H1 (cell line): ENCODE data around the gene LAMTOR5. TPM values are rescaled to one million over a fixed set of nuclear protein-coding genes. Genes with fewer than 3 reads are reported as not detected.

Source experiments
- CTCF ChIA-PET: fragments of 300-600 bp; sonication (Branson Sonifier 250); formaldehyde crosslinking; loops from one replicate; lab custom pipeline; 2021; ENCODE audit not compliant: partially characterized antibody; lab: Charles Lee
- POLR2A ChIA-PET: fragments of 300-600 bp; sonication (Branson Sonifier 250); formaldehyde crosslinking; loops from one replicate; lab custom pipeline; 2021; ENCODE audit warnings: inconsistent platforms; ENCODE audit not compliant: partially characterized antibody; lab: Charles Lee
- DNase-seq, 2 experiments: peaks; one replicate each; pipeline versions ENCODE4 v3.0.0 to v3.0.0-alpha.2; 2010 to 2022; ENCODE audit warnings: low spot score in 2 of 2, low read depth in 1 of 2, mixed read lengths in 1 of 2
- FAIRE-seq: peaks from 2 replicates; lab custom pipeline; 2011; peaks lifted over from hg19 to GRCh38; lab: Jason Lieb, UNC
- H2AFZ ChIP-seq: 2 replicates; pipeline ENCODE4 v1.8.1; 2012; ENCODE audit warnings: low read length, inconsistent platforms
- H2AK5ac ChIP-seq: 2 replicates; pipeline ENCODE4 v1.6.1; 2013; ENCODE audit warnings: low read depth, low read length
- H2BK120ac ChIP-seq: replicated peaks from 2 replicates; pipeline ENCODE3; 2013; ENCODE audit warnings: low read depth, low read length, inconsistent platforms
- H2BK12ac ChIP-seq: 2 replicates; pipeline ENCODE4 v1.6.1; 2013; ENCODE audit warnings: low read depth, low read length
- H2BK15ac ChIP-seq: 2 replicates; pipeline ENCODE4 v1.6.1; 2013; ENCODE audit warnings: low read length
- H2BK20ac ChIP-seq: 2 replicates; pipeline ENCODE4 v1.6.1; 2013; ENCODE audit warnings: low read length
- H2BK5ac ChIP-seq: 2 replicates; pipeline ENCODE4 v1.6.1; 2013; ENCODE audit warnings: low read depth, low read length
- H3K14ac ChIP-seq: 2 replicates; pipeline ENCODE4 v1.6.1; 2013; ENCODE audit warnings: inconsistent platforms; ENCODE audit not compliant: insufficient read length
- H3K18ac ChIP-seq: 2 replicates; pipeline ENCODE4 v1.6.1; 2013; ENCODE audit warnings: low read length; ENCODE audit errors: extremely low read depth
- H3K23ac ChIP-seq: 2 replicates; pipeline ENCODE4 v1.6.1; 2013; ENCODE audit warnings: inconsistent platforms; ENCODE audit not compliant: insufficient read length
- H3K23me2 ChIP-seq: 2 replicates; pipeline ENCODE4 v1.6.1; 2013; ENCODE audit warnings: low read depth, low read length
- H3K27ac ChIP-seq: 2 replicates; pipeline ENCODE4 v1.6.1; 2011; ENCODE audit warnings: low read depth, low read length, inconsistent platforms
- H3K27me3 ChIP-seq, 4 experiments: replicated peaks in 1 of 4; 1 replicate in 1 of 4; 2 replicates in 3 of 4; pipeline versions ENCODE4 v1.6.1 to v1.8.1; 2011 to 2013; ENCODE audit warnings: low read length in 3 of 4, mild to moderate bottlenecking in 3 of 4, inconsistent platforms in 2 of 4, mixed read lengths in 2 of 4, moderate library complexity in 1 of 4; ENCODE audit not compliant: control insufficient read depth in 3 of 4, insufficient read depth in 3 of 4; ENCODE audit errors: extremely low read depth in 1 of 4
- H3K36me3 ChIP-seq, 4 experiments: 2 replicates each; pipeline versions ENCODE4 v1.6.1 to v1.8.1; 2011 to 2013; ENCODE audit warnings: mild to moderate bottlenecking in 4 of 4, low read length in 3 of 4, moderate library complexity in 2 of 4, control low read depth in 1 of 4, inconsistent platforms in 1 of 4; ENCODE audit not compliant: insufficient read depth in 4 of 4, control insufficient read depth in 2 of 4
- H3K4ac ChIP-seq: replicated peaks from 2 replicates; pipeline ENCODE3; 2013; ENCODE audit warnings: low read length, low read depth, mixed read lengths, inconsistent platforms; ENCODE audit not compliant: insufficient read length
- H3K4me1 ChIP-seq, 4 experiments: replicated peaks in 1 of 4; 1 replicate in 1 of 4; 2 replicates in 3 of 4; pipeline versions ENCODE4 v1.6.1 to v1.8.1; 2011 to 2013; ENCODE audit warnings: low read length in 3 of 4, inconsistent platforms in 2 of 4, mixed read lengths in 1 of 4; ENCODE audit not compliant: insufficient read depth in 4 of 4, control insufficient read depth in 3 of 4
- H3K4me2 ChIP-seq, 2 experiments: 2 replicates each; pipeline versions ENCODE4 v1.6.1 to v1.8.1; 2011 to 2013; ENCODE audit warnings: low read depth in 2 of 2, low read length in 2 of 2, control low read depth in 1 of 2, inconsistent platforms in 1 of 2, mild to moderate bottlenecking in 1 of 2; ENCODE audit not compliant: insufficient read depth in 1 of 2
- H3K4me3 ChIP-seq, 4 experiments: fragments of 200-600, 300-600 bp in 1 of 4; sonication (generic), shearing (Covaris generic), sonication (Bioruptor Twin) in 1 of 4; 2 replicates each; pipeline versions ENCODE4 v1.5.1 to v1.8.1; 2011 to 2016; ENCODE audit warnings: low read length in 4 of 4, low read depth in 3 of 4, control low read depth in 2 of 4, inconsistent platforms in 2 of 4, mild to moderate bottlenecking in 2 of 4, mixed read lengths in 1 of 4, moderate library complexity in 1 of 4; ENCODE audit not compliant: insufficient read depth in 2 of 4; ENCODE audit errors: extremely low read depth in 1 of 4
- H3K56ac ChIP-seq: replicated peaks from 2 replicates; pipeline ENCODE3; 2013; ENCODE audit warnings: low read depth, mild to moderate bottlenecking, mixed read lengths, low read length, inconsistent platforms; ENCODE audit not compliant: insufficient read length
- H3K79me1 ChIP-seq: 2 replicates; pipeline ENCODE4 v1.6.1; 2013; ENCODE audit warnings: low read depth, low read length, control low read depth
- H3K79me2 ChIP-seq, 2 experiments: 2 replicates each; pipeline versions ENCODE4 v1.6.1 to v1.8.1; 2012 to 2013; ENCODE audit warnings: low read length in 2 of 2, mild to moderate bottlenecking in 2 of 2, inconsistent platforms in 1 of 2; ENCODE audit not compliant: insufficient read depth in 2 of 2, control insufficient read depth in 1 of 2
- H3K9ac ChIP-seq, 4 experiments: replicated peaks in 1 of 4; 1 replicate in 1 of 4; 2 replicates in 3 of 4; pipeline versions ENCODE4 v1.6.1 to v1.8.1; 2011 to 2013; ENCODE audit warnings: low read depth in 3 of 4, low read length in 3 of 4, control low read depth in 2 of 4, mild to moderate bottlenecking in 2 of 4, moderate library complexity in 2 of 4, inconsistent platforms in 1 of 4; ENCODE audit errors: extremely low read depth in 1 of 4
- H3K9me3 ChIP-seq, 2 experiments: 2 replicates each; pipeline versions ENCODE4 v1.6.1 to v1.8.1; 2012 to 2013; ENCODE audit warnings: mild to moderate bottlenecking in 2 of 2, moderate library complexity in 2 of 2, control low read depth in 1 of 2, inconsistent platforms in 1 of 2, low read depth in 1 of 2, low read length in 1 of 2, mixed read lengths in 1 of 2; ENCODE audit not compliant: insufficient read depth in 2 of 2
- H4K20me1 ChIP-seq, 2 experiments: replicated peaks in 1 of 2; 2 replicates each; pipeline versions ENCODE3 to v1.8.1; 2011 to 2013; ENCODE audit warnings: inconsistent platforms in 2 of 2, low read length in 2 of 2, mild to moderate bottlenecking in 1 of 2; ENCODE audit not compliant: insufficient read depth in 2 of 2, control insufficient read depth in 1 of 2
- H4K5ac ChIP-seq: 2 replicates; pipeline ENCODE4 v1.6.1; 2013; ENCODE audit warnings: low read length, low read depth, mixed read lengths, inconsistent platforms; ENCODE audit not compliant: insufficient read length
- H4K8ac ChIP-seq: 2 replicates; pipeline ENCODE4 v1.8.0; 2013; ENCODE audit warnings: mild to moderate bottlenecking, moderate library complexity, low read length, inconsistent platforms; ENCODE audit not compliant: insufficient read depth; ENCODE audit errors: extremely low read depth
- H4K91ac ChIP-seq: replicated peaks from 2 replicates; pipeline ENCODE3; 2013; ENCODE audit warnings: low read length, mixed read lengths, inconsistent platforms; ENCODE audit not compliant: insufficient read length
- ASH2L ChIP-seq: fragments of 200-600, 300-600 bp; sonication (generic); IDR thresholded peaks from one replicate; pipeline ENCODE4 v1.7.1; 2017; ENCODE audit warnings: low read length
- WGBS, 2 experiments: shearing (Covaris generic) in 1 of 2; methylation state at CpG; one replicate each; pipeline versions ENCODE4 v1.1.6 to v1.1.7; 2013 to 2015; ENCODE audit warnings: low lambda C conversion rate in 2 of 2, mixed read lengths in 2 of 2, inconsistent platforms in 1 of 2, low coverage in 1 of 2, missing lambda C conversion rate in 1 of 2; ENCODE audit not compliant: insufficient replicate concordance in 2 of 2, insufficient coverage in 1 of 2, insufficient read length in 1 of 2; ENCODE audit errors: extremely low coverage in 1 of 2, missing lambda C conversion rate in 1 of 2; 5-methylcytosine and 5-hydroxymethylcytosine counted together
- polyA plus RNA-seq, 7 experiments: library from polyadenylated mRNA; depleted of rRNA in 3 of 7; stranded (reverse) in 5 of 7; unstranded in 2 of 7; fragments of >200 nt in 5 of 7; fragments of 200-250 nt in 2 of 7; gene quantifications; 1 replicate in 5 of 7; 2 replicates in 1 of 7; 4 replicates in 1 of 7; pipeline versions ENCODE4 v1.2.1 to v1.2.3, GENCODE V29; 2011 to 2013; ENCODE audit warnings: missing spikeins in 2 of 7, mixed read lengths in 2 of 7
- total RNA-seq: library from RNA; stranded (reverse); fragmentation: NEBNext Ultra II Directional; extraction: Animal tissue kit (Norgen Biotek cat#: 25700); gene quantifications from 2 replicates; pipeline ENCODE4 v1.2.1, GENCODE V29; 2021
- TF ChIP-seq, protein P1 (sequence below), 3 experiments: IDR thresholded peaks; 1 replicate in 2 of 3; 2 replicates in 1 of 3; pipeline versions ENCODE4 v1.5.1 to v1.6.1; 2011; ENCODE audit warnings: low read length in 3 of 3, mild to moderate bottlenecking in 3 of 3, inconsistent platforms in 2 of 3, low read depth in 1 of 3, moderate library complexity in 1 of 3; ENCODE audit not compliant: insufficient read depth in 1 of 3; ENCODE audit errors: control extremely low read depth in 1 of 3

Gene LAMTOR5
- total and polyA plus RNA-seq, 2 of the 8 experiments (the other 6 are each of a cell fraction or from before 2014, with no cell fraction given) = 84.4 to 297 TPM

- WGBS, 2 experiments = 87% methylated on average over 6 of the region's 6 CpGs; no CpG with 5 or more reads in 1 of the 2 experiments
- H2BK15ac ChIP-seq = no peak overlapping the region
- no peak for TF ChIP-seq ASH2L
- TF ChIP-seq, protein P1, sequence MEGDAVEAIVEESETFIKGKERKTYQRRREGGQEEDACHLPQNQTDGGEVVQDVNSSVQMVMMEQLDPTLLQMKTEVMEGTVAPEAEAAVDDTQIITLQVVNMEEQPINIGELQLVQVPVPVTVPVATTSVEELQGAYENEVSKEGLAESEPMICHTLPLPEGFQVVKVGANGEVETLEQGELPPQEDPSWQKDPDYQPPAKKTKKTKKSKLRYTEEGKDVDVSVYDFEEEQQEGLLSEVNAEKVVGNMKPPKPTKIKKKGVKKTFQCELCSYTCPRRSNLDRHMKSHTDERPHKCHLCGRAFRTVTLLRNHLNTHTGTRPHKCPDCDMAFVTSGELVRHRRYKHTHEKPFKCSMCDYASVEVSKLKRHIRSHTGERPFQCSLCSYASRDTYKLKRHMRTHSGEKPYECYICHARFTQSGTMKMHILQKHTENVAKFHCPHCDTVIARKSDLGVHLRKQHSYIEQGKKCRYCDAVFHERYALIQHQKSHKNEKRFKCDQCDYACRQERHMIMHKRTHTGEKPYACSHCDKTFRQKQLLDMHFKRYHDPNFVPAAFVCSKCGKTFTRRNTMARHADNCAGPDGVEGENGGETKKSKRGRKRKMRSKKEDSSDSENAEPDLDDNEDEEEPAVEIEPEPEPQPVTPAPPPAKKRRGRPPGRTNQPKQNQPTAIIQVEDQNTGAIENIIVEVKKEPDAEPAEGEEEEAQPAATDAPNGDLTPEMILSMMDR (IDR thresholded peaks at IDR 0.05; ENCODE audit: control extremely low read depth in 1 of 3, insufficient read depth in 1 of 3, low read depth in 1 of 3, low read length in 3 of 3) = no peak
Measured at GRCh38 chr1:110430366-110430765, 22.9 kb upstream of the LAMTOR5 start.

More at GRCh38 chr1:110430366-110430765, 22.9 kb upstream of the LAMTOR5 start:
- H3K23me2 ChIP-seq = no peaks in the 10 kb centered on the region
- H3K27me3 ChIP-seq = no peaks in the 10 kb centered on the region
- H3K79me1 ChIP-seq = no peaks in the 10 kb centered on the region
- H3K27ac ChIP-seq = no peak overlapping the region
- POLR2A ChIA-PET = interaction anchor here (1.5 to 1.8 kb wide), 3 partner anchors 9 to 22 kb away, joined by 3 to 7 read pairs (median 4); no protein-coding TSS in a partner anchor
- no peak overlapping the region for H4K91ac ChIP-seq
- no peak overlapping the region for H3K18ac ChIP-seq
- H2BK120ac ChIP-seq = no peak overlapping the region
- H2BK20ac ChIP-seq = no peak overlapping the region
- H2AFZ ChIP-seq = no peak overlapping the region
- no peak for FAIRE-seq
- no peak overlapping the region for H3K14ac ChIP-seq
- H3K9me3 ChIP-seq = no peaks in the 10 kb centered on the region
- H3K4ac ChIP-seq = no peak overlapping the region
- no peaks in the 10 kb centered on the region for H3K36me3 ChIP-seq
- no peak overlapping the region for H3K9ac ChIP-seq
- no peak overlapping the region for H3K4me3 ChIP-seq
- no peak overlapping the region for H2AK5ac ChIP-seq
- no peaks in the 10 kb centered on the region for H3K79me2 ChIP-seq
- no peak overlapping the region for H4K5ac ChIP-seq
- H2BK5ac ChIP-seq = no peak overlapping the region
- CTCF ChIA-PET = interaction anchor here (0.8 to 35.1 kb wide), 9 partner anchors 10 to 229 kb away, joined by 3 to 828 read pairs (median 12); partner anchors contain the start of genes LAMTOR5 and PROK1
- H4K8ac ChIP-seq = no peak overlapping the region
- no peaks in the 10 kb centered on the region for H4K20me1 ChIP-seq
- peaks cover 3 to 9% (median 7%) of the 10 kb centered on the region in 4 experiments; a peak in 6 of 7 replicates for H3K4me1 ChIP-seq
- H2BK12ac ChIP-seq = no peak overlapping the region
- H3K23ac ChIP-seq = no peak overlapping the region
- no peak overlapping the region for H3K4me2 ChIP-seq
- no peak overlapping the region for H3K56ac ChIP-seq
- DNase-seq = no peak
